HG03060 (cell line): ENCODE measurements around the gene ARHGAP20.

Experiments
- ATAC-seq: cut with Tn5 transposase; IDR thresholded peaks from one replicate; pipeline ENCODE4 v1.9.1; 2021; ENCODE audit warnings: low read depth, moderate number of reproducible peaks; ENCODE audit not compliant: unreplicated experiment

The ARHGAP20 gene, protein sequence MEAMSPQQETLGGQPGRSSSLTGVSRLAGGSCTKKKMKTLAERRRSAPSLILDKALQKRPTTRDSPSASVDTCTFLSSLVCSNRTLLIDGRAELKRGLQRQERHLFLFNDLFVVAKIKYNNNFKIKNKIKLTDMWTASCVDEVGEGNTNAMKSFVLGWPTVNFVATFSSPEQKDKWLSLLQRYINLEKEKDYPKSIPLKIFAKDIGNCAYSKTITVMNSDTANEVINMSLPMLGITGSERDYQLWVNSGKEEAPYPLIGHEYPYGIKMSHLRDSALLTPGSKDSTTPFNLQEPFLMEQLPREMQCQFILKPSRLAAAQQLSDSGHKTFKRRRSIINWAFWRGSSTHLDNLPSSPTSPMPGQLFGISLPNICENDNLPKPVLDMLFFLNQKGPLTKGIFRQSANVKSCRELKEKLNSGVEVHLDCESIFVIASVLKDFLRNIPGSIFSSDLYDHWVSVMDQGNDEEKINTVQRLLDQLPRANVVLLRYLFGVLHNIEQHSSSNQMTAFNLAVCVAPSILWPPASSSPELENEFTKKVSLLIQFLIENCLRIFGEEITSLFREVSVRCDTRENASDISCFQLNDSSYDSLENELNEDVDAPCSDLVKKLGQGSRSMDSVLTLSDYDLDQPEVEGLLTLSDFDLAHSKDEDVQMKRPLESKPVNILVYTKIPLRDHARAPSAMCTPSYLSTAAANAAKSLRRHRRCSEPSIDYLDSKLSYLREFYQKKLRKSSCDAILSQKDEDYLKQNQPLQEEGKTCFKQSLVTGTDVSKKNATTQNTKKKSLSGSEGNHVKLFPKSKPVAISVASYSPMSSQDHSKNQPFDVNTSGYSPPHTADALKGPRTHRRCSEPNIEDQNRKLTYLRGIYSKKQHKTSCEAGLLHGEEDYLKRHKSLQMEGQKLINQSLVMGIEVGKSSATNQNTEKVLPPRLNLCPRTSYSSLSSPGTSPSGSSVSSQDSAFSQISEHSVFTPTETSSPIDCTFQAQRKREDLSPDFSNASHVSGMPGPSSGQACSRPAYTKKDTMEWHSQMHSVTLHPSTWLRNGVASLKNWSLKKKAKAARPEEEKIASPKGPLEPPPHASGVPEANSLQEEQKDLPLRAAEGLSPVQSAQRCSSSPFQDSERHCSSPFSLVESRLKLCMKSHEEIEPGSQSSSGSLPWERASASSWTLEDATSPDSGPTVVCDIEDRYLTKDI

DNA sequence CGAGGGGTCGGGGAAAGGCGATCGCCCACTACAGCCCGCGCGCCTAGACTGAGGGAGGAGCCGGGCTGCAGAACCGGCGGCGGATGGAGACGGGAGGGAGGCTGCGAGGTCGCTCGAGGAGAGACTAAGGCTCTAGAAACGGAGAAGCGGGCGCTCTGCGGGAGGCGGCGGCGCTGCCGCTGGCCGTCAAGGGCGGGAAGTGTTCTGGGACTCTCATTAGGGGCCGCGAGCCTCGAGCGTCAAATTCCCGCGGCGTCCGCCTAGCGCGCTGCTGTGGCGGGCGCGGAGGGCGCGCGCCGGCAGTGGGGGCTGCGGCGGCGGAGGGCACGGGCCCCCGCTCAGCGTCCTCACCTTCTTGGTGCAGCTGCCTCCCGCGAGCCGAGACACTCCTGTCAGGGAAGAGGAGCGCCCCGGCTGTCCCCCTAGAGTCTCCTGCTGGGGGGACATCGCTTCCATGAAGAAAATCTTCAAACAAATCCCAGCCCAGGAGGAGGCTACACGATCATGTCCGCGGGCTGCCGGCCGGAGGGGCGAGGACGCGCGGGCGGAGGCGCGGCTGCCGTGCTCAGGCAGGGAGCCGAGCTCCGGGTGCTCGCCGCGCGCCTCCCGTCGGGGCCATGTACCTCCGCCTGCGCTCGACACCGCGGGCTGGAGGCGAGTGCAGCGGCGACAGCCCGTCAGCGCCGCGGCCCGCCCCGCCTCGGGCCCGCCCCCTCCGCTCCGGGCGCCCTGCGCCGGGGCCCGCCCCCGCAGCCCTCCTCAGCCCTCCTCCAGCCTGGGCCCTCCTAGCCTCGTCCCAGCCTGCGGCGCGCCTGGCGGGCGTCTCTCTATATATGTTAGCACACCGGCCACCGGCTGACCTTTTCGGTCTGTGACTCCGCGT, at the start of gene ARHGAP20:
ARHGAP20 (minus strand) TSS at position 662 of the 883 bp plus-strand sequence; CDS start at position 456, 206 bp downstream.
- no peak for ATAC-seq

DNA sequence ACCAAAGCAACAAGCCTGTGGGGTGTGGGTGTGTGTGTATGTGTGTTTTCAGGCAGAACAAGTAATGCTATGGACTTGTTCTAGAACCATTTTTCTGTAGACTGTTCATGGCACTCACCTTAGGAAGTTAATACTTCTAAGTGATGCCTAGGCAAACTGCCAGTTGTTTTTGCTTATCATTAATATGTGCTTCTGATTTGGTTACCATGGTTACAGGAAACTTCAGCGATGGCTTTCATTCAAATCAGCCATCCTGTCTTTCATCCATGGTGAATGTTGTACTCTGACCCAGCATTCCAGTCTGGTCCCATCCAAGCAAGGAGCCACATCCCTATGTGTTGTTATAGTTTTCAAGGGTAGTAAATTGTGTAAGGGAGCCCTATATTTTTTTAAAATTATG, 49.8 kb upstream of the ARHGAP20 start:
- ATAC-seq: no peak

DNA sequence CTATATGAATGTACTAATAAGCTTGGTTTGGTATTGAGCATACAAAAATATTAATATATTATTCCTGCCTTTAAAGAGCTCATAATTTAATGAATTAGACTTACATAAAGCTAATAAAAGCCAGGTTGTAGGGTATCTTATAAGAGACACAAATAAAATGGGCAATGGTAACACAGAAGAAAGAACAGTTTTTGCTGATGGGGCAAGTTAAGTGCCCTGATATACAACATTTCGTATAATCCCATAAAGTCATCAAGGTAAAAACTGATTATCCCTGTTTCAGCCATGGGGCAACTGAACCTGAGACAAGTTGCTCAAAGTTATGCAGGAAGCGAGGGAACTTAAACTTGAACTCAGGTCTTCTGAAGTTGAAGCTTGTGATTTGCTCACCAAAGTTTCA, 48.9 kb upstream of the ARHGAP20 start:
- no peak for ATAC-seq

DNA sequence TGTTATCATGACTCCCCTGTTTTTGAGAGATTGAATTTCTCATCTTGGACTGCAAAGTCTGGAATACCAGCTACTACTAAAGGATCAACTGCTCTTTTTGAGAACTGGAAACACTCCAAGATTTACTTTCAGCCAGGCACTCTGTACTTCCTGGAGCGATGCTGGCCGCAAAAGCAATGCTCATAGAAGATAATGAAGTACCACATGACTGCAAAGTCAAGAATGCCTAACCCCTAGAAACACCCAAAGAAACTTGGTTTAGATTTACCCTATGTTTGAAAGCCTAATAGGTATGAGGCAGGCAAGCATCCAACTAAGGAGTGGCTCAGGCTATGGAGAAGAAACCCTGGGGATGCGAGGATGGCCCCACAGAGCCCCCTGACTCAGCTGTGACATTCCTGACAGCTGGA, 47.7 kb upstream of the ARHGAP20 start:
- no peak for ATAC-seq

DNA sequence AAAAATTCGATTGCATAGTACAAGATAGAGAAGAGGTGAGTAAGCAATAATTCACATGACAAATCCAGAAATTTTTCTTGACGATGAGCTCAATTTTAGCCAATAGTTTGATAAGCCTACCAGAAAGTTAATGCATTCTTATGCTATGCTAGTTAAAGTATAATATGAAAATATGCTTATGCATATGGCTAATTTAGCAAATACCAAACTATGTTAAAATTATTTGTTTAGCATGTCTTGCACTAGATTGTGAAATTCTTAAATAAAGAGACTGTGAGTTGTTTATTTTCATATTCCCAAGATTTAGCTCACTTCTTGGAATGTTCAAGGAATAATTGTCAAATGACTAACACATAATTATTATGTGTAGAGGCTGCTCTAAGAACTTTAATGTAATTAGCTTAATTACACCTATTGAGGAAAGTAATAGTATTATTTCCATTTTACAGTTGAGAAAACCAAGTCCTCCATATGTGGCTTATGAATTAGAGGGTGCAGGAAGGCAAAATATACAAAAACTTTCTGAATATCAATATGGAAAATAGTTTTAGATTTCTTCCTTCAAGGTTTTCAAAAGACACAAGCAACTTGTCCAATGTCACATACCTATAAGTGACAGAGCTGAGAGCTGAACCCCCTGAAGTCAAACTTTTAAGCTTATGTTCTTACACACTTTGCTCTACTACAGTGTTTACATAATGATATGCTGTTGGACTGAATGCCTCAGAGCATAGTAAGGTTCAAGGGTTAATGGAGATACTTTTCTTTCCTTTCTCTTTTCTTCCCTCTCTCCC, 45.9 kb upstream of the ARHGAP20 start:
- ATAC-seq: no peak

DNA sequence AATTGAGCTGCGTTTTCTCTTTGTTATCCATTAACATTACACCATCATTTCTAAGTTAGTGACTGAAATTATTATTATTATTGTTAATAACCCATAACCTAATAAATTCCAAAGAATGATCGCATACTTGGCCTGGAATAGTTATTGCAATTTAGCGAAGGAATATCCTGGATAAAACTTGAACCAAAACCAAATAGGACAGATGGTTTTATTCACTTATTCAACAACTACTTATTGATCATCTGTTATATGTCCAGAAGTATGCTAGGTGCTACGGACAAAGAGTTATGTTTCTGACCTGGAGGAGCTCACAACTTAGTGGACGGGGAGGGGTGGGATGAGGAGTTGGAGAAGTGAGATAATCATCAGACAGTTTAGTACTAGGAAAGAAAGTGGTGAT, 44.8 kb upstream of the ARHGAP20 start:
- no peak for ATAC-seq

DNA sequence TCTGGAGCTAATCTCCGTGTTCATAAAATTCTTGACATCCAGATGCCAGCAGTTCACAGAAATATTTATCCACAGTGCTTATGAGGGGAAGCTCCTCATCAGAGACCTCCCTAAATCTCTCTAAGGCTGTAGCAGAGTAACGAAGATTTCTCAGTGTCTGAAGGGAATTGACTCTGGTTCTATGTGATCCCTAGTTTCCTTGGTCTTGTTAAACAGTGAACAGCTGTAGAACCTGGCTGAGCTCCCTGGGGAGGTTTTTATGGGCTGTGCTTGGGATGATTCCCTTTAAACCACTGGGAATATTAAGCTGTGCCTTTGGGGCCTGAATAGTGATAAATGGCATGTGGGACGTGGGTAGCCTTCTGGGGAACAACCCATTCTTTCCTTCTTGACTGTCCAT, 43.7 kb upstream of the ARHGAP20 start:
- ATAC-seq: no peak

DNA sequence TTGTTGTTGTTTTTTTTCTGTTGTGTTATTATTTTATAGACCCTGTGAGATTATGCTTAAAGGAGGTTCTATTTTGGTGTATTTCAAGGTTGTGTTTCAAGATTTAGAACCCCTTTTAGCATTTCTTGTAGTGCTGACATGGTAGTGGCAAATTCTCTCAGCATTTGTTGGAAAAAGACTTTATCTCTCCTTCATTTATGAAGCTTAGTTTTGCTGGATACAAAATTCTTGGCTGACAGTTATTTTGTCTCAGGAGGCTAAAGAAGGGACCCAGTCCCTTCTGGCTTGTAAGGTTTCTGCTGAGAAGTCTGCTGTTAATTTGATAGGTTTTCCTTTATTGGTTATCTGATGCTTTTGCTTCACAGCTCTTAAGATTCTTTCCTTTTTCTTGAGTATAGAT, 40.7 kb upstream of the ARHGAP20 start:
- no peak for ATAC-seq

DNA sequence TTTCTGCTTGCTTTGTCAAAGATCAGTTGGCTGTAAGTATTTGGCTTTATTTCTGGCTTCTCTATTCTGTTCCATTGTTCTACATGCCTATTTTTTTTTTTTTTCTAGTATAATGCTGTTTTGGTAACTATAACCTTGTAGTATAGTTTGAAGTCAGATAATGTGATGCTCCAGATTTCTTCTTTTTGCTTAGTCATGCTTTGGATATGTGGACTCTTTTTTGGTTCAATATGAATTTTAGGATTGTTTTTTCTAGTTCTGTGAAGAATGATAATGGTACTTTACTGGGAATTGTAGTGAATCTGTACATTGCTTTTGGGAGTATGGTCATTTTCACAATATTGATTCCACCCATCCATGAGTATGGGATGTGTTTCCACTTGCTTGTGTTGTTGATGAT, 37.9 kb upstream of the ARHGAP20 start:
- no peak for ATAC-seq

DNA sequence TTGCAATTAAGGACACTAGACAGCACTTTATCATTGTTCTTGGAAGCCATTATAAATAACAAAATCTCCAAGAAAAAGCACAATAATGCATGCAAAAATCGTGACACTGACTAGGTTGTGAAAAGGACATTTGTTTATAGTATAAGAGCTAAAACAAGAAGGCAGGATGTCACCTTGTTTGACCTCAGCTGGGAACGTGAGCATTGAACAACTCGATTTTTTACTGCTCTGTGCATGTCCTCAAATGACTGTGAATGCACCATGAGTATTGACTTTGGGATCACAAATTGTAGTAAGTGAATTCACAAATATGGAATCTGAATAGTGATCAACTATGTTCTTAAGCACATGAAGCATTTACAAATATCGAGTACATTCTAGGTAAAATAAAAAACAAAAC, 35.3 kb upstream of the ARHGAP20 start:
- ATAC-seq: no peak

DNA sequence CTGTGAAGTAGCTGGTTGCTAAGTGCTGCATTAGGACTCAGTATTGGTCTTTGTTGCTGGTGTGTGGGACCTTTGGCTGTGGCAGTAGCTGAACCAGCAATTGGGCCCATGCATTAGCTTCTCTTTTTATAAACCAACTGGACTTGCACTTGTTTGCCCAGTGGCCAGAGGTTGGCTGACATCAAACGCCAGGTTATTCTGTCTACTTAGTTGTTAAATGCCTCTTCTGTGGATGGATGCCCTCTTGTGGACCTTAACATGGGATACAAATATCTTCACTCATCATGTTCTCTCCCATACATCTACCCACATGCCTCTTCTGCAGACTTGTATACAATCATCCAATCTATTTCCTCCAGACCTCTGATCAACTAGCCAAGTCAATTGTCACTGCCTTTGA, 26.4 kb upstream of the ARHGAP20 start:
- no peak for ATAC-seq

DNA sequence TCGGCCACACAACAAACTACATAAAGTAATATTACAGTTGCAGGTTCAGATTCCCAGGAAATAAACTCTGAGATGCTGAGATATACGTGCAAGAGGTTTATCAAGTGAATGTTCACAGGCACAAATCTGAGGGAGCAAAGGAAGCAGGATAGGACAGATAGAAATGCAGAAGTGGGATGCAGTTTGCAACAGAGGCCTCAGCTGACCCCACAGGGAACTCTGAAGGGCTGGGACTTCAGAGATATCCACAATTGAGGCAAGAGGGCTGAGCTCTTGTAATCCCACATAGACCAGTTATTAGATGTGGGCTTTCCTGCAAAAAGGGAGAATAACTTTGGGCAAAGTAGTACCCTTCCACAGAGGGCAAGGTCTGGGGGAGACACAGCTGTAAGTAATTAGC, 25.4 kb upstream of the ARHGAP20 start:
- no peak for ATAC-seq

DNA sequence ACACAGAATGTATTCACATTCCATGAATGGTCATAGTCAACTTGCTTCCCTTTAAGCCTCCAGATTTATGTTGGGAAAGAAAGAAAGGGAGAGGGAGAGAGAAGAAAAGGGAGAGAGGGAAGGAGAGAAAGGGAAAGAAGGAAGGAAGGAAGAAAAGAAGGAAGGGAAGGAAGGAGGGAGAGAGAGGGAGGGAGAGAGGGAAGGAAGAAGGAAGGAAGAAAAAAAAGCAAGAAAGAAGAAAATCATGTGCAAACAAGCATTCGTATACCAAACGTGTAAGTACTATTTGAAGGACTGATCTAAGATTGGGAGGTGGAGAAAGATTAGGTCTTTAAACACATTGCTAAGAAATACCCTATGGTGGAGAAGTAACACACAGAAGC, 23.9 kb upstream of the ARHGAP20 start:
- no peak for ATAC-seq

DNA sequence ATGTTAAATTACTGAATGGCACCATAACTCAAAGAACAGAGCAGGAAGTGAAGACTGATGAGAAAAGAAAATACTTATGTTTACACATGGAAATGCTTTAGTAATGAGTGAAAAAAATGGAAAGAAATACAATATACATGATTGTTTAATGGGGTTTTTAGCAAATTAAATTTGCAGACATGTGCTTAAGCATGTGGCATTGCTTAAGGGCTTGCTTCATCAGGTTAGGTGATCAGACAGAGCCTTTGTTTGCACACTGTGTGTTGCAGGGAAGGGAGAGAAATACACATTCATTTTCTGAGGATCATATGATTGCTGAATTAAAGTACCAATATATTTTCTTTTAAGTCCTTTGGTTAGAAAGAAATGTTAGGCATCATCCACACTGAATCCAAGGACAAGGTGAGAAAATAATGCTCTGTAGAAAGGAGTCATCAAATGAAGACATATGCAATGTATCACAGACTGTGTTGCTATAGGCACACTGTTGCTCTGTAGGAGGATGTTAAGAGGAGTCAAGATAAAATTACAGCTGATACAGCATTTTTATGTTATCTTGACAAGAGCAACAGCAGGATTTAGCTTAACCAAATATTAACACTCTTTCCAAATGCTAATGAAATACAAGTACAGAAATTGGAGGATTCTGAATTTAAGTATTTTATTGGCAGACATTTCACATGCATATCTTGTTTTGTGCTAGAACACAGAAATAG, 23.4 kb upstream of the ARHGAP20 start:
- ATAC-seq: no peak

DNA sequence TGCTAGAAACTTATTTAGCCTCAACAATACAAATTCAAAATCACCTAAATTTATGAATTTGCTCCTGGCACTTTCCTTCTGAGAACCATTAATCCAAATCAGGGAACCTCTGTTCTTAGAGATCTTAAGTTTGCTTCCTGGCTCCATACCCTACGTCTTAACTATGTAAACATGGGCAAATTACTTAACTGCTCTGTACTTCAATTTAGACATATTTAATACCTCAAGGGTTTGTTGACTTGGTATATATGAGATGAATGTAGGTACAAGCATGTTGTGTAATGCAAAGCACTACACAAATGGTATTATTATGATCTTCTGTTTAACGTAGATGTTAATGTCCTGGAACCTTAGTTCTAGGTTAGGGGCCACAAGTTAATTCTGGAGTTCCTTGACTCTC, 22.6 kb upstream of the ARHGAP20 start:
- no peak for ATAC-seq

DNA sequence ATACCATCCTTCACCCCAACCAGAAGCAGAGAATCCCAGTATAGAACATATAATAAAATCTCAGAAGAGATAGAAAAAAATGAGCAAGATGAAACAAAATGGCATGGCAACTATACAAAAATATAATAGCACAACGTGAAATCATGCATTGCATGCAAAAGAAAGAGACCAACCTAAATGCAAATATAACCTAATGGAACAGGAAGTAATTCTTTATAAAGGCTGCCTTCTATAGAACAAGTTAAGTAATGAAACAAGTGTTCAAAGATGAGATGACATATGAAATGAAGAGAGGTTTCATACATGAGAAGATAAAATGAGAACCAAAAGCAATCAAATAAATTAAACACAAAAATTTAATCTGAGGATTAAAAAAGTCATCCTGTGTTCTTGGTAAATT, 18.5 kb upstream of the ARHGAP20 start:
- no peak for ATAC-seq

DNA sequence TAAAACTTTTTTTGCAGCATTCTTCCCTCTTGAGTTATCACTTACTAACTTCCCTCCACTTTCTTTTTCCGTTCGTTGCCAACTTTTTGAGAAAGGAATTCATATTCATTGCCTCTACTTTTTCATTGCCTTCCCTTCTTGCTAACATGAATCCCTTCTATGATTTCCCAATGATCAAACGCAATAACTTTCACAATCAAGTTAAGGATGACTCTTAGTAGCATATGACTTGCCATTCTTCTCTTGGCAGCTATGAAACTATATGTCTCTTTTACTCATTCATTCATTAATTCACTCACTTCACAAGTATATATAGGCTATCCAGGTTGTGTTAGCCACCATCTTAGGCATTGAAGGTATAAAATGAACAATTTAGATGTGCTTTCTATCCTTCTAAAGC, 16.6 kb upstream of the ARHGAP20 start:
- ATAC-seq: no peak

DNA sequence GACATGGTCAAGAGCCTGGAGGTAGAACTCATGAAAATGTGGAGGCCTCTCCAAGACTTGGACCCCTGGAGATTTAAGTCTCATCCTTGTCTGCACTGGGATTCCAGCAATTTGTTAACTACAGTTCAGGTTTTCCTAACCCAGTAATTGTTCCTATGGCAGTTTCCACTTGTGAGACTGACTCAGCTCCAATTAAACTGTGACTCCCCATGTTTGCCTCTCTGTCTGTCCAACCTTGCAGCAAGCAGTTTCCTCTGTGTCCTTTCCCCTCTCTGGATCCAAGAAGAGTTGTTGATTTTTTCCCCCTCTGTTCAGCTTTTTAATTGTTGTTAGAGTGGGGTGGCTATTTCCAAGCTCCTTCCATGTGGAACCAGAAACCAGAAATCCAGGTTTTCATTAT, 16.2 kb upstream of the ARHGAP20 start:
- no peak for ATAC-seq

DNA sequence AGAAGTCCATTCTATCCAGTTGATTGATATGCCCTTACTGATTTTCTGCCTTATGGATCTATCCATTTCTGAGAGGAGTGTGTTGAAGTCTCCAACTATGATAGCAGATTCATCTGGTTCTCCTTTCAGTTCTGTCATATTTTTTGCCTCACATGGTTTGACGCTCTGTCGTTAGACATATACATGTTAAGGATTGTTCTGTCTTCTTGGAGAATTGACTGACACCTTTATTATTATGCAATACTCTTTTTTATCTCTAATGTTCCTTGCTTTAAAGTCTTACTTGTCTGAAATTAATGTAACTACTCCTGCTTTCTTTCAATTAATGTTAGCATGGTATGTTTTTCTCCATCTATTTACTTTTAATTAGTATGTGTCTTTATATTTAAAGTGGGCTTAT, 12.1 kb upstream of the ARHGAP20 start:
- no peak for ATAC-seq
